SH-SY5Y (cell line): ENCODE data around the gene STK4.

ENCODE experiments used
- GATA2 ChIP-seq: IDR thresholded peaks from 2 replicates; pipeline ENCODE4 v1.6.1; 2011; ENCODE audit warnings: mild to moderate bottlenecking, low read depth, low read length
- GATA3 ChIP-seq: IDR thresholded peaks from 2 replicates; pipeline ENCODE4 v1.6.1; 2011; ENCODE audit warnings: low read depth, mild to moderate bottlenecking, low read length, moderate library complexity

DNA sequence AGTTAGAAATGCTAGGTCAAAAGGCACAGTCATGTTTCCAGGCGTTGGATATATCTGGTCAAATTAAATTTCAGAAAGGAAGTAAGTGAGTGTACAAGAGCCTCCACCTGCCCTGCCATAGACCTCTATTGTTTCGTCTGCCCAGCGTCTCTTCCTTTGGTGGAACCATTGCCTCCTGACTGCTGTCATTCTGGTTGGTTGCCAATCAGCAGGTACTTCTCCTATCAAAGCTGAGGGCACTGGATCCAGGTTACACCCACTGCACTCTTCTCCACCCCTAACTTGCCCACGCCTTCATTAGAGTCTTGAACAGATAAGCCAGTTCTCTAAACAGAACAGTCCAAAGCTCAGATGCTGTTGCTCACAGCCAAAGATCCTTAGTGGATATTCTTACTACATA lies 151.3 kb downstream of the STK4 start:
- TF ChIP-seq GATA3 (no peak), GATA2 (no peak)
